ENCODE measurements around the gene ASIC4.

ASIC4 gene

GRCh38 chr2:219514836-219515235 lies 554 bp downstream of the ASIC4 start:
- TF ChIP-seq, protein P1, sequence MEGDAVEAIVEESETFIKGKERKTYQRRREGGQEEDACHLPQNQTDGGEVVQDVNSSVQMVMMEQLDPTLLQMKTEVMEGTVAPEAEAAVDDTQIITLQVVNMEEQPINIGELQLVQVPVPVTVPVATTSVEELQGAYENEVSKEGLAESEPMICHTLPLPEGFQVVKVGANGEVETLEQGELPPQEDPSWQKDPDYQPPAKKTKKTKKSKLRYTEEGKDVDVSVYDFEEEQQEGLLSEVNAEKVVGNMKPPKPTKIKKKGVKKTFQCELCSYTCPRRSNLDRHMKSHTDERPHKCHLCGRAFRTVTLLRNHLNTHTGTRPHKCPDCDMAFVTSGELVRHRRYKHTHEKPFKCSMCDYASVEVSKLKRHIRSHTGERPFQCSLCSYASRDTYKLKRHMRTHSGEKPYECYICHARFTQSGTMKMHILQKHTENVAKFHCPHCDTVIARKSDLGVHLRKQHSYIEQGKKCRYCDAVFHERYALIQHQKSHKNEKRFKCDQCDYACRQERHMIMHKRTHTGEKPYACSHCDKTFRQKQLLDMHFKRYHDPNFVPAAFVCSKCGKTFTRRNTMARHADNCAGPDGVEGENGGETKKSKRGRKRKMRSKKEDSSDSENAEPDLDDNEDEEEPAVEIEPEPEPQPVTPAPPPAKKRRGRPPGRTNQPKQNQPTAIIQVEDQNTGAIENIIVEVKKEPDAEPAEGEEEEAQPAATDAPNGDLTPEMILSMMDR (IDR thresholded peaks at IDR 0.05; ENCODE audit: low read length, missing control alignments): no peak
- no peak overlapping the region for H3K4me3 ChIP-seq (replicated peaks; ENCODE audit: low read depth, low read length)

DNA sequence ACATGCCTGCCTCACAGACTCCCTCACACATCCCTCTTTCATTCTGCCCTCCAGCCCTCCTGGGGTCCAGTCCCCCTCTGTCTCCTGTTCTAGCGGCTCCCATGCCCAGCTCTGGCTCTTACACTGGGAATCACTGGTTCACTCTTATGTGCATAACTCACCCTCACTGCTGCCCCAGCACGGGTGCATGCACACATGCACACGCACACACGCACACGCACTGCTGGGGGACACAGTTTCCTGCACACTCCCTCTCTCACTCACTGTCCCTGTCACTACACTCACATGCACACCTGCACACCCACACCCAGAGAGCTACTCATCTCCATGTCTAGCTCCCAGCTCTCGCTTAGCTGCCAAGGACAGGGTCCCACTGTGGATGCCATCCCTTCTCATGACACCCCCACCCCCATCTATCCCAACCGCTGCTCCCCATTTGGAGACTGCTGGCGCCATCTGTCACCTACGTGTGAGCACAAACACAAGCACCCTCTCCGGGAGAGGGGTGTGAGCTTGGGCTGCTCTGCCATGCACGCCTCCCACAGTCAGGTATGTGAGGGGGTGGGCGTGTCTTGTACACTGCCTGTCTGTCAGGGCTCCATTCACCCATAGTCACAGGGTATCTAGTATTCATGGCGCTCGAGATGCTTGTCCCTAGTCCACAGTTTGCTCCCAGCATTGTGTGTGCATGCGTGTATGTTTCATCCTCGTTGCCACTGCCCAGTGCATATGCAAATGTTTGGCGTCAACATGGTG lies 1.8 kb downstream of the ASIC4 start:
- H3K4me3 ChIP-seq (replicated peaks; ENCODE audit: low read depth, low read length): no peak overlapping the region
- TF ChIP-seq, protein P1 (IDR thresholded peaks at IDR 0.05; ENCODE audit: low read length, missing control alignments): no peak
- no peak for DNase-seq (ENCODE audit: low read depth)

More at GRCh38 chr2:219514836-219515235, 554 bp downstream of the ASIC4 start:
- DNase-seq (ENCODE audit: low read depth): no peak

DNA sequence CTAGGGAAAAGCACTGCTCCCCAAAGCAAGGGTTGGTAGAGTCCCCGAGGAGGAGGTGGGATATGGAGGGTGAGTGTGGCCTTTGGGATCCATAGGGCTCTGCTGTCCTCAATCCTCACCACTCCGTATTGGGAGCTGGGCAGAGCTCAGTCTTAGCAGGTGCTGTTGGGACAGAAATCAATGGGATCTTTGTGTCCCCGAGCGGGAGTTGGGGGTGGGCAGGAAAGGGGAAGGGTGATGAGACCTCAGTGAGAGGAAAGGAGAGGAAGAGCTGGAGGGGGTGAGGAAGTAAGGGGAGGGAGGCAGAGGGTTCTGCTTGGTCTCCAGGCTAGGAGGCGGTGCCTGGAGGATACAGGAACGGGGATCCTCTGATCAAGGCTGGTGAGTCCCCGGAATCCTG lies 2.6 kb downstream of the ASIC4 start:
- no peak for DNase-seq (ENCODE audit: low read depth)
- TF ChIP-seq, protein P1 (IDR thresholded peaks at IDR 0.05; ENCODE audit: low read length, missing control alignments): no peak
- no peak overlapping the region for H3K4me3 ChIP-seq (replicated peaks; ENCODE audit: low read depth, low read length)

DNA sequence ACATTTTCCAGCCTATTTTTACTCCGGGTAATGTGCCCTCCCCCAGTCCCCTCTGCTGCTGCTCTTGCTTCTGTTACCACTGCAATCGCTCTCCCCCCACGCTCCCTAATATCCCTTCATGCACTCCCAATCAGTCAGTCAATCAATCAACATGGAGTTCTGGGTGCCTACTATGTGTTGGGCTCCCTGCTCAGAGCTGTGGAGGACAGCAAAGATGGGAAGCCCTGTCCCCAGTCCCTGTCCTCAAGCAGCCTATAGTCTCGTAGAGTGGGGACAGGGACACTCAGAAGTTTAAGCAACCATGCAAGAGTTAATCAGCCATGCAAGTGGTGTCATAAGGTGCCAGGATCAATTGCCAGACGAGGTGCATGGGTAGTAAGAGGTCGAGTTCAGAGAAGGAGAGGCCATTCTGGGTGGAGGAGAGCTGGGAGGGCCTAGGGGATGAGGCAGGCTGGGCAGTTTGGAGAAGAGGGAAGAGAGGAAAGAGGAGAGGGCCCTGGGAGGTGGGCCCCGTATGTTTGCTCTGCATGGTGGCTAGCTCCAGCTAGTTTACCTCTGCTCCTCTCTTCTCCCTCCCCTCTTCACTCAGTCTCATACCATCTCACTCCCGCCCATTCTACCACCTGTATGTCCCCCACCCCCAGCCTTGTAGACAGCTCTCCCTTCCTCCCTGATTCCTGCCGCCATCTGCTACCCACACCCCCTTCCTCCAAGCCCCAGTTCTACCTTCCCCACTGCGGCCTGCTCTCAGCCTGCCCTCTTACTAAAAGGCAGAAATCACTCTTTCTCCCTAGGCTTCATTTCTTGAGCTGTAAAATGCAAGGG lies 3.9 kb downstream of the ASIC4 start:
- no peak for DNase-seq (ENCODE audit: low read depth)
- no peak overlapping the region for H3K4me3 ChIP-seq (replicated peaks; ENCODE audit: low read depth, low read length)
- TF ChIP-seq, protein P1 (IDR thresholded peaks at IDR 0.05; ENCODE audit: low read length, missing control alignments): no peak

DNA sequence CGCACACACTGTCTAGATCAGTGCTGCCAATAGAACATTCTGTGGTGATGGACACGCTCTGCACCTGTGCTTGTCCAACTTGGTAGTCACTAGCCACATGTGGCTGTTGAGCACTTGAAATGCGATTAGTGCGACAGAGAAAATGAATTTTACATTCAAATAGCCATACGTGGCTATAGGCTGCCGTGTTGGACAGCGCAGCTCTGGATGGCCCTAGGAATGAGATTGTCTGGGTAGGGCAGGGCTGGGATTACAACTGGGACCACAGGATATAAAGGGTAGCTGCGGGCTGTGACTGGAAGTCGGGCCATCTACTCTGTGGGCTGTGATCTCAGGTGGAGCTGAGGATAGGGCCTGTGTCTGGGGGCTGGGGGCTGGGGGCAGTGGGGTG lies 5.2 kb downstream of the ASIC4 start:
- H3K4me3 ChIP-seq (replicated peaks; ENCODE audit: low read depth, low read length): no peak overlapping the region
- DNase-seq (ENCODE audit: low read depth): no peak
- TF ChIP-seq, protein P1 (IDR thresholded peaks at IDR 0.05; ENCODE audit: low read length, missing control alignments): no peak

DNA sequence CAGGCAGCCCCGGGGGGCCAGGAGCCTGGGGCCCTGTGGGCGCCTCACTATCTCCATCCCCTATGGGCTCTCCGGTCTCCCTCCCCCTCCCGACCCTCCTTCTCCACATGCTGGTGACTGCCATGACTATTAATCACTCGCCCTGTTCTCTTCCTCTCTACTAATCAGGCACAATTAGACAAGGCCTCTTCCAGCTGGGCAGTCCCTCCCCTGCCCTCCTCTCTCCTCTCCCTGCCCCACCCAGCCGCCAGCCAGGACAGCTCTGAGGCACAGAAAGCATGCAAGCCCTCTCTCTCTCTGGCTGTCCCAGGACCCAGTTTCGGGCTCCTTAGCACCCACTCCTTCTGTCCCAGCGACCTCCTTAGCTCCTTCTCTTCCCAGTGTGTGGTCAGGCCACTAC lies 5.8 kb downstream of the ASIC4 start:
- H3K4me3 ChIP-seq (replicated peaks; ENCODE audit: low read depth, low read length): no peak overlapping the region
- no peak for DNase-seq (ENCODE audit: low read depth)
- TF ChIP-seq, protein P1 (IDR thresholded peaks at IDR 0.05; ENCODE audit: low read length, missing control alignments): no peak

Data from fibroblast of pulmonary artery (primary cell).